Endothelial cell of umbilical vein (primary cell): ENCODE results near the gene EPN2. TPM values are rescaled to one million over a fixed set of nuclear protein-coding genes. Genes with fewer than 3 reads are reported as not detected.

Experiments
- BruUV-seq: library from RNA; stranded (reverse); fragments of 400-500 nt; replicated peaks from 2 replicates; lab custom pipeline; 2021; lab: Mats Ljungman, UMichigan
- CTCF ChIA-PET: fragments of 300-600, 350-600 bp; sonication (Branson Sonifier 250); formaldehyde crosslinking; loops from one replicate; lab custom pipeline; 2021; ENCODE audit warnings: antibody characterized with exemption, inconsistent platforms; lab: Charles Lee
- POLR2A ChIA-PET: fragments of 300-600, 350-600 bp; sonication (Branson Sonifier 250); formaldehyde crosslinking; loops from one replicate; lab custom pipeline; 2021; ENCODE audit warnings: antibody characterized with exemption, inconsistent platforms; lab: Charles Lee
- DNase-seq: peaks from one replicate; pipeline ENCODE4 v3.0.0-alpha.2; 2011; ENCODE audit warnings: low read depth, low spot score
- FAIRE-seq: peaks from 2 replicates; lab custom pipeline; 2011; peaks lifted over from hg19 to GRCh38; lab: Jason Lieb, UNC
- H2AFZ ChIP-seq: 2 replicates; pipeline ENCODE4 v1.6.0; 2012; ENCODE audit warnings: low read depth, low read length, control low read depth, inconsistent platforms
- H3K27ac ChIP-seq: 2 replicates; pipeline ENCODE4 v1.5.1; 2011; ENCODE audit warnings: low read depth, mild to moderate bottlenecking, control low read depth, low read length, moderate library complexity; ENCODE audit not compliant: insufficient read depth
- H3K27me3 ChIP-seq, 2 experiments: 2 replicates each; pipeline versions ENCODE4 v1.6.0 to v1.6.1; 2011; ENCODE audit warnings: low read length in 2 of 2, mixed read lengths in 1 of 2; ENCODE audit not compliant: control insufficient read depth in 2 of 2, insufficient read depth in 2 of 2
- H3K36me3 ChIP-seq, 2 experiments: 2 replicates in 1 of 2; 3 replicates in 1 of 2; pipeline ENCODE4 v1.5.1; 2011; ENCODE audit warnings: low read length in 2 of 2, mild to moderate bottlenecking in 1 of 2, moderate library complexity in 1 of 2; ENCODE audit not compliant: control insufficient read depth in 2 of 2, insufficient read depth in 2 of 2; ENCODE audit errors: extremely low read depth in 1 of 2
- H3K4me1 ChIP-seq: 3 replicates; pipeline ENCODE4 v1.5.1; 2011; ENCODE audit warnings: mild to moderate bottlenecking, low read length; ENCODE audit not compliant: control insufficient read depth, insufficient read depth; ENCODE audit errors: extremely low read depth
- H3K4me2 ChIP-seq: 2 replicates; pipeline ENCODE4 v1.6.1; 2011; ENCODE audit warnings: low read length, control low read depth, mixed read lengths; ENCODE audit not compliant: insufficient read depth
- H3K4me3 ChIP-seq, 3 experiments: fragments of 200-600 bp in 1 of 3; sonication (generic), shearing (Covaris generic) in 1 of 3; replicated peaks in 1 of 3; 2 replicates each; pipeline ENCODE4 v1.5.1; 2011 to 2016; ENCODE audit warnings: control low read depth in 3 of 3, low read length in 3 of 3, mild to moderate bottlenecking in 2 of 3, inconsistent platforms in 1 of 3, low read depth in 1 of 3, moderate library complexity in 1 of 3; ENCODE audit not compliant: insufficient read depth in 1 of 3
- H3K79me2 ChIP-seq: 2 replicates; pipeline ENCODE4 v1.6.0; 2012; ENCODE audit warnings: low read length, inconsistent platforms; ENCODE audit not compliant: control insufficient read depth, insufficient read depth
- H3K9ac ChIP-seq: replicated peaks from 2 replicates; pipeline ENCODE3; 2011; ENCODE audit warnings: low read length, control low read depth; ENCODE audit not compliant: insufficient read depth; ENCODE audit errors: extremely low read depth
- H3K9me1 ChIP-seq: replicated peaks from 3 replicates; pipeline ENCODE4 v1.6.0; 2011; ENCODE audit warnings: mild to moderate bottlenecking, low read length; ENCODE audit not compliant: control insufficient read depth, insufficient read depth; ENCODE audit errors: extremely low read depth
- H3K9me3 ChIP-seq: replicated peaks from 2 replicates; pipeline ENCODE4 v1.5.1; 2012; ENCODE audit warnings: low read length, inconsistent platforms; ENCODE audit not compliant: control insufficient read depth, insufficient read depth
- H4K20me1 ChIP-seq: replicated peaks from 2 replicates; pipeline ENCODE3; 2011; ENCODE audit warnings: mild to moderate bottlenecking, low read length; ENCODE audit not compliant: control insufficient read depth, insufficient read depth; ENCODE audit errors: extremely low read depth
- CTCF ChIP-seq, 2 donors: IDR thresholded peaks; 1 replicate in 1 of 2; 2 replicates in 1 of 2; pipeline ENCODE4 v1.5.1; 2011; ENCODE audit warnings: low read length in 2 of 2, mild to moderate bottlenecking in 2 of 2, moderate library complexity in 2 of 2, control low read depth in 1 of 2, inconsistent platforms in 1 of 2, low read depth in 1 of 2; ENCODE audit not compliant: insufficient read depth in 1 of 2; ENCODE audit errors: extremely low read depth in 1 of 2
- EZH2 ChIP-seq: IDR thresholded peaks from 2 replicates; pipeline ENCODE4 v1.6.1; 2012; ENCODE audit warnings: borderline replicate concordance, low read depth, mild to moderate bottlenecking, moderate library complexity, low read length, inconsistent platforms; ENCODE audit not compliant: severe bottlenecking
- FOS ChIP-seq: IDR thresholded peaks from 2 replicates; pipeline ENCODE4 v1.6.1; 2011; ENCODE audit warnings: mild to moderate bottlenecking, low read length, moderate library complexity, borderline replicate concordance; ENCODE audit not compliant: insufficient read depth
- GATA2 ChIP-seq: IDR thresholded peaks from 2 replicates; pipeline ENCODE4 v1.7.0; 2011; ENCODE audit warnings: low read depth, mild to moderate bottlenecking, moderate library complexity, mixed read lengths, low read length; ENCODE audit not compliant: insufficient read length, insufficient read depth
- JUN ChIP-seq: IDR thresholded peaks from 2 replicates; pipeline ENCODE4 v1.6.1; 2011; ENCODE audit warnings: borderline replicate concordance, low read depth; ENCODE audit not compliant: insufficient read length, insufficient read depth
- MYC ChIP-seq: IDR thresholded peaks from one replicate; pipeline ENCODE4 v1.6.1; 2011; ENCODE audit warnings: mild to moderate bottlenecking, low read depth, low read length
- POLR2A ChIP-seq: IDR thresholded peaks from 2 replicates; pipeline ENCODE4 v1.6.1; 2012; ENCODE audit warnings: low read depth, mild to moderate bottlenecking, control low read depth, low read length
- POLR2AphosphoS5 ChIP-seq: IDR thresholded peaks from 2 replicates; pipeline ENCODE4 v1.6.1; 2012; ENCODE audit warnings: low read depth, mild to moderate bottlenecking, control low read depth, low read length, moderate library complexity; ENCODE audit not compliant: insufficient read depth
- dilution Hi-C: fragments of 300-500 bp; cut with MboI; formaldehyde crosslinking; loops from one replicate; pipeline ENCODE4 v1.15.0; 2019; ENCODE audit warnings: low sequenced_read_pairs; ENCODE audit not compliant: extremely low pct_ligation_motif_present
- intact Hi-C: fragments of 100-400 bp; cut with micrococcal nuclease; formaldehyde crosslinking; loops from one replicate; pipeline ENCODE4 v1.10.0; 2022
- polyA plus RNA-seq, 4 experiments: library from polyadenylated mRNA; depleted of rRNA in 3 of 4; stranded (reverse) in 3 of 4; unstranded in 1 of 4; fragments of >200 nt; gene quantifications; 2 replicates each; pipeline versions ENCODE4 v1.2.1 to v1.2.3, GENCODE V29; 2011 to 2012; ENCODE audit warnings: missing spikeins in 1 of 4
- total RNA-seq: library from RNA; stranded (reverse); gene quantifications from 2 replicates; pipeline ENCODE4 v1.2.3, GENCODE V29; 2021
- TF ChIP-seq, protein P1 (sequence below): IDR thresholded peaks from 2 replicates; pipeline ENCODE4 v1.6.1; 2011; ENCODE audit not compliant: insufficient read depth, insufficient read length

EPN2 gene
- total and polyA plus RNA-seq, 2 donors (not counting 3 experiments of a cell fraction or from before 2014, with no cell fraction given): 40.3 to 70.5 TPM

DNA sequence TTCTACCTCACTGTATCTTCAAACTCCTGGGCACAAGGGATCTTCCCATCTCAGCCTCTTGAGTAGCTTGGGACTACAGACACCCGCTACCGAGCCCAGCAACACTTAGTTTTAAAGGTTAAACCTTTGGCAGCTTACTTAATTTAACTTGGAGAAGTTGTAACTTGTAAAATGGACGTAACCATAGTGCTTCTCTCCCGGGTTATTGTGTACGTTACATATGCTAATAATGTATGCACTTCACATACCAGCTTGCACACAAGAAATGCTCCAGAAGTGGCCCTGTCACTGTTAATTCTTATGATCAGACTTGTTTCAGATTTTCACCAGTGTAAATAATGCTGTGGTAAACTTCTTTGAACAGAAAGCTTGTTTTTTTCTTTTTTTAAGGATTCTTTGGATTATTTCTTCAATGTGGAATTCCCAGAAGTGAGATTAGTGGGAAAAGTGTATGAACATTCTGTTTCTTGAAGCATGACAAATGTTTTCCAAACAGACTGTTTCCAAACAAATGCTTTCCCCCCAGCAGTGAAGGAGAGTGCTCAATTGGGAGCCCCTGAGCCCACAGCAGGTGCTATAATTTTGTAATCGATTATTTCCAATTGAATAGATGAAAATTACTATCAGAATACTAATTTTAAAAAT, 61.5 kb downstream of the EPN2 start:
- ChIA-PET POLR2A (no interaction called here), CTCF (no interaction called here)
- H3K9me1 ChIP-seq: no peaks in the 10 kb centered on the region
- H4K20me1 ChIP-seq: no peaks in the 10 kb centered on the region
- no peak overlapping the region for H3K4me2 ChIP-seq
- peaks cover 6% of the 10 kb centered on the region for H3K79me2 ChIP-seq
- FAIRE-seq (no peak), DNase-seq (no peak)
- no peak overlapping the region for H3K27ac ChIP-seq
- no peak overlapping the region for H2AFZ ChIP-seq
- H3K36me3 ChIP-seq: peaks cover 0 to 3% of the 10 kb centered on the region in 2 experiments
- intact Hi-C loops (no loop called here), dilution Hi-C loops (no loop called here)
- TF ChIP-seq MYC (no peak), GATA2 (no peak), JUN (no peak)
- TF ChIP-seq, protein P1, sequence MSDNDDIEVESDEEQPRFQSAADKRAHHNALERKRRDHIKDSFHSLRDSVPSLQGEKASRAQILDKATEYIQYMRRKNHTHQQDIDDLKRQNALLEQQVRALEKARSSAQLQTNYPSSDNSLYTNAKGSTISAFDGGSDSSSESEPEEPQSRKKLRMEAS: no peak
- no peak overlapping the region for H3K4me3 ChIP-seq
- no peaks in the 10 kb centered on the region for H3K9me3 ChIP-seq
- peaks cover 11% of the 10 kb centered on the region for H3K4me1 ChIP-seq
- H3K27me3 ChIP-seq: no peaks in the 10 kb centered on the region
- no TSS peak for BruUV-seq
- H3K9ac ChIP-seq: no peak overlapping the region

- Histone ChIP-seq H2AFZ (no peak overlapping the region), H3K79me2 (peaks cover 6% of the 10 kb centered on the region), H3K4me1 (peaks cover 16% of the 10 kb centered on the region), H4K20me1 (no peaks in the 10 kb centered on the region), H3K27ac (no peak overlapping the region), H3K27me3 (no peaks in the 10 kb centered on the region), H3K9me3 (no peaks in the 10 kb centered on the region), H3K4me2 (no peak overlapping the region), H3K4me3 (no peak overlapping the region), H3K9ac (no peak overlapping the region), H3K9me1 (no peaks in the 10 kb centered on the region), H3K36me3 (peaks cover 0 to 3% of the 10 kb centered on the region in 2 experiments)
- dilution Hi-C loops: no loop called here
- no TSS peak for BruUV-seq
- ChIA-PET CTCF (no interaction called here), POLR2A (no interaction called here)
- DNase-seq (no peak), FAIRE-seq (no peak)
- TF ChIP-seq JUN: no peak
- TF ChIP-seq, protein P1: no peak
- TF ChIP-seq POLR2AphosphoS5: no peak
- TF ChIP-seq FOS: no peak
- no peak for TF ChIP-seq GATA2
- TF ChIP-seq POLR2A: no peak
- TF ChIP-seq MYC: no peak
- no peak for TF ChIP-seq CTCF (IDR thresholded peaks at IDR 0.05; ENCODE audit: extremely low read depth in 1 of 2, insufficient read depth in 1 of 2, low read depth in 1 of 2, low read length in 2 of 2)
- TF ChIP-seq EZH2: no peak
- intact Hi-C loops: no loop called here
Observed at GRCh38 chr17:19299214-19299747, 62.1 kb downstream of the EPN2 start.
